Peyer's patch (tissue), 4 donors: Measurements from ENCODE around the gene LRRC28. TPM values are rescaled to one million over a fixed set of nuclear protein-coding genes. Genes with fewer than 3 reads are reported as not detected.

Experiments
- DNase-seq, 3 donors: peaks; one replicate each; pipeline ENCODE4 v3.0.0-alpha.2; 2017 to 2019
- H3K27ac ChIP-seq, 4 donors: fragments of 200-600 bp; sonication (generic); one replicate each; pipeline ENCODE4 v1.5.1; 2016 to 2019
- H3K27me3 ChIP-seq, 2 donors: fragments of 200-600 bp; sonication (generic); one replicate each; pipeline ENCODE4 v1.5.1; 2019
- H3K36me3 ChIP-seq, 3 donors: fragments of 200-600 bp; sonication (generic); one replicate each; pipeline ENCODE4 v1.5.1; 2016 to 2019
- H3K4me1 ChIP-seq, 4 donors: fragments of 200-600 bp; sonication (generic); one replicate each; pipeline ENCODE4 v1.5.1; 2016 to 2019
- H3K4me3 ChIP-seq, 4 donors: fragments of 200-600 bp; sonication (generic); 1 replicate in 3 of 4; 2 replicates in 1 of 4; pipeline ENCODE4 v1.5.1; 2016 to 2019; ENCODE audit warnings: mild to moderate bottlenecking in 1 of 4
- H3K9me3 ChIP-seq, 4 donors: fragments of 200-600 bp; sonication (generic); one replicate each; pipeline ENCODE4 v1.5.1; 2016 to 2019; ENCODE audit warnings: mild to moderate bottlenecking in 1 of 4
- POLR2A ChIP-seq, 2 donors: fragments of 450-650 bp; IDR thresholded peaks; one replicate each; pipeline ENCODE4 v1.5.1; 2017; ENCODE audit warnings: antibody characterized with exemption in 2 of 2, mild to moderate bottlenecking in 2 of 2, moderate library complexity in 2 of 2
- total RNA-seq, 4 donors: library from RNA; depleted of rRNA; stranded (reverse); fragments of >200 nt; gene quantifications; one replicate each; pipeline ENCODE4 v1.1.0, GENCODE V29; 2016
- TF ChIP-seq, protein P1 (sequence below), 6 experiments: fragments of 450-650 bp in 4 of 6; fragments of 200-600 bp in 2 of 6; sonication (generic) in 1 of 6; IDR thresholded peaks; one replicate each; pipeline ENCODE4 v1.5.1; 2017 to 2019; ENCODE audit warnings: antibody characterized with exemption in 6 of 6, mild to moderate bottlenecking in 3 of 6, moderate library complexity in 1 of 6

The LRRC28 gene
- total RNA-seq, 4 donors from 2014 or later: 62.7 to 197 (median 157) TPM

DNA sequence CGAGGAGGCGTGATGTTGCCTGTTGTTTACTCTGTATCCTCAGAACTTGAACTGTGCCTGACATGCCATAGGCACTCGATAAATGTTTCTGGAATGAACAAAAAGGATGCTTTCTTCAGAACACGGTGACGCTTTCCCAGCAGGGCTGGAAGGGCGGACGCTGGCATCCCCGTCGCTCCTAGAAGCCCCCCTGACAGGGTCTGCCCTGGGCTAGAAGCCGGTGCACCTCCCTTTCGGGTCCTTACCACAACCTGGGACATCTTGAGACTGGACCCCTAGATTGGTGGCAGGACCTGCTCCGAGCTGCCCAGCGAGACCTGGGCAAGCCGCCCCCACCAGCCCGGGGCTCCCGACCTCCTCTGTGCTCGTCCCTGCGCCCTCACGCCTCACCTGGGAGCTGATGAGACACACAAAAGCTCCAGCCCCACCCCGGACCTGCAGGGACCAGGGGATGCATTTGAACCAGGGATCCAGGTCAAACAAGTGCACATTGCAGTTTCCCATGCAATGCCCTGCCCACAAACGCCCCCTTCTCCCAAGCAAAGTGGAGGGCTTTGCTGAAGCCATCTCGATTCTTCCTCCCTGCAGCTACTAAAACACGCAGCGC is 183.3 kb downstream of the LRRC28 start:
- H3K4me3 ChIP-seq: peak overlapping the region in 1 of 4 donors; percentile 13
- no peaks in the 10 kb centered on the region for H3K36me3 ChIP-seq
- TF ChIP-seq, protein P1, sequence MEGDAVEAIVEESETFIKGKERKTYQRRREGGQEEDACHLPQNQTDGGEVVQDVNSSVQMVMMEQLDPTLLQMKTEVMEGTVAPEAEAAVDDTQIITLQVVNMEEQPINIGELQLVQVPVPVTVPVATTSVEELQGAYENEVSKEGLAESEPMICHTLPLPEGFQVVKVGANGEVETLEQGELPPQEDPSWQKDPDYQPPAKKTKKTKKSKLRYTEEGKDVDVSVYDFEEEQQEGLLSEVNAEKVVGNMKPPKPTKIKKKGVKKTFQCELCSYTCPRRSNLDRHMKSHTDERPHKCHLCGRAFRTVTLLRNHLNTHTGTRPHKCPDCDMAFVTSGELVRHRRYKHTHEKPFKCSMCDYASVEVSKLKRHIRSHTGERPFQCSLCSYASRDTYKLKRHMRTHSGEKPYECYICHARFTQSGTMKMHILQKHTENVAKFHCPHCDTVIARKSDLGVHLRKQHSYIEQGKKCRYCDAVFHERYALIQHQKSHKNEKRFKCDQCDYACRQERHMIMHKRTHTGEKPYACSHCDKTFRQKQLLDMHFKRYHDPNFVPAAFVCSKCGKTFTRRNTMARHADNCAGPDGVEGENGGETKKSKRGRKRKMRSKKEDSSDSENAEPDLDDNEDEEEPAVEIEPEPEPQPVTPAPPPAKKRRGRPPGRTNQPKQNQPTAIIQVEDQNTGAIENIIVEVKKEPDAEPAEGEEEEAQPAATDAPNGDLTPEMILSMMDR (IDR thresholded peaks at IDR 0.05): no peak
- no peak for TF ChIP-seq POLR2A (IDR thresholded peaks at IDR 0.05)
- H3K27me3 ChIP-seq: no peaks in the 10 kb centered on the region
- no peaks in the 10 kb centered on the region for H3K9me3 ChIP-seq
- peak overlapping the region in 2 of 4 donors; percentile 63 to 71 for H3K27ac ChIP-seq
- peaks cover 0 to 38% (median 21%) of the 10 kb centered on the region in 4 donors for H3K4me1 ChIP-seq
- peak in 1 of 3 donors; percentile 43 for DNase-seq

DNA sequence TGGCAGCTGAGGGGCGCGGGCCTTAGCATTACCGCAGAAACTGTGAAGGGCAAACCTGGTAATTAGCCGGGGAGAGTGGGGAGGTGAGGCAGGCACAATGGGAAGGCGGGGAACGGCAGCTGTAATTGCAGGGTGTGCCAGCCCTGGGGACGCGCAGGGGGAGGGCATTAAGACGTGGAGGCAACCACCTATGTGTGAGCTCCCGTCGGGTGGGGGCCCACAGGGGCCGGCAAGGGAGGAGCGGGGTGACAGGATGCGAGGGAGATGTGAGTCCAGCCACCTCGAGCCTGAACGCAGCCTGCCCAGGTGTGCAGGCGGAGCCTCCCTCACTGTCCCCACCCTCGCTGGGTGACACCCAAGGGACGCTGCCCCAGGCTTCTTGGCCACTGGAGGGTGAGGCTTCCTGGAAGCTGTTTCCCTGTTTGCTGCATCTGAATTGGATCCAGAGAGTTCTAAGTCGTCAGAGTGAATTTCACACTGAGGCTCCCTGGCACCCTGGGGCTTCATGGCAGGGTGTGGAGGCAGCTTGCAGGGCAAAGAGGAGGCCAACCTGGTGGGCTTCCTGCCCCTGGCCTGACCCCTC is 183.9 kb downstream of the LRRC28 start:
- H3K27ac ChIP-seq: peak overlapping the region; percentile 32 to 71 (median 48)
- H3K27me3 ChIP-seq: no peaks in the 10 kb centered on the region
- H3K4me1 ChIP-seq: peaks cover 0 to 38% (median 21%) of the 10 kb centered on the region in 4 donors
- H3K4me3 ChIP-seq: peak overlapping the region in 2 of 4 donors; percentile 3 to 13
- TF ChIP-seq, protein P1 (IDR thresholded peaks at IDR 0.05): peak in 3 of 6 experiments; percentile 11 to 31 (median 17)
- TF ChIP-seq POLR2A (IDR thresholded peaks at IDR 0.05): no peak
- H3K36me3 ChIP-seq: no peaks in the 10 kb centered on the region
- DNase-seq: peak; percentile 42 to 84 (median 82)
- H3K9me3 ChIP-seq: no peaks in the 10 kb centered on the region

- H3K27ac ChIP-seq: peak overlapping the region; percentile 32 to 71 (median 48)
These were observed 184.7 kb downstream of the LRRC28 start for GRCh38 chr15:99435877-99436541.

GRCh38 chr15:99436542-99437314 is 185.4 kb downstream of the LRRC28 start:
- H3K4me1 ChIP-seq: peaks cover 0 to 42% (median 21%) of the 10 kb centered on the region in 4 donors
- no peak overlapping the region for H3K4me3 ChIP-seq
- DNase-seq: peak in 2 of 3 donors; percentile 37 to 46
- TF ChIP-seq POLR2A (IDR thresholded peaks at IDR 0.05): no peak
- TF ChIP-seq, protein P1 (IDR thresholded peaks at IDR 0.05): no peak
- H3K27me3 ChIP-seq: no peaks in the 10 kb centered on the region
- H3K27ac ChIP-seq: no peak overlapping the region
- no peaks in the 10 kb centered on the region for H3K9me3 ChIP-seq
- no peaks in the 10 kb centered on the region for H3K36me3 ChIP-seq

More at GRCh38 chr15:99435877-99436541, 184.7 kb downstream of the LRRC28 start:
- no peaks in the 10 kb centered on the region for H3K36me3 ChIP-seq
- peak in 2 of 3 donors; percentile 39 to 47 for DNase-seq
- H3K9me3 ChIP-seq: no peaks in the 10 kb centered on the region
- no peaks in the 10 kb centered on the region for H3K27me3 ChIP-seq
- peaks cover 0 to 38% (median 21%) of the 10 kb centered on the region in 4 donors for H3K4me1 ChIP-seq
- TF ChIP-seq, protein P1 (IDR thresholded peaks at IDR 0.05): no peak
- TF ChIP-seq POLR2A (IDR thresholded peaks at IDR 0.05): no peak
- H3K4me3 ChIP-seq: peak overlapping the region in 1 of 4 donors; percentile 3
